ENCODE measurements around the gene MTMR2. TPM values are rescaled to one million over a fixed set of nuclear protein-coding genes. Genes with fewer than 3 reads are reported as not detected.
"Not testable (repeated sequence)": the region's sequence is repeated elsewhere in the genome, so short reads cannot be mapped to it uniquely, and the experiment has no call there.

The MTMR2 gene
- total RNA-seq, 2 experiments from 2014 or later = 36.5 to 39.7 TPM

GRCh38 chr11:95816037-95816436 is 107.9 kb downstream of the MTMR2 start:
- ChIA-PET CTCF (no interaction called here), POLR2A (interaction anchor here (0.7 kb wide), 1 partner anchor 85 kb away, joined by 3 read pairs; no protein-coding TSS in a partner anchor)
- Mint-ChIP-seq H3K36me3 (ENCODE audit: low read depth) (peaks cover 33% of the 10 kb centered on the region), H3K9me3 (no peaks in the 10 kb centered on the region), H3K27me3 (no peaks in the 10 kb centered on the region), H3K4me3 (no peak overlapping the region), H3K4me1 (ENCODE audit: low read depth) (peaks cover 16% of the 10 kb centered on the region), H3K27ac (peak overlapping the region; percentile 23)
- DNase-seq = peak; percentile 9
- intact Hi-C loops (cut with micrococcal nuclease) = no loop called here
- TF ChIP-seq CTCF (IDR thresholded peaks at IDR 0.05) = no peak
- peak; percentile 80 for ATAC-seq

GRCh38 chr11:95811052-95811451 is 112.9 kb downstream of the MTMR2 start:
- DNase-seq; intact Hi-C loops (cut with micrococcal nuclease); ATAC-seq; CTCF ChIA-PET; H3K4me3 Mint-ChIP-seq; H3K27ac Mint-ChIP-seq; H3K27me3 Mint-ChIP-seq; H3K9me3 Mint-ChIP-seq; POLR2A ChIA-PET: not testable (repeated sequence)
- Mint-ChIP-seq H3K4me1 (ENCODE audit: low read depth) (peaks cover 16% of the 10 kb centered on the region), H3K36me3 (ENCODE audit: low read depth) (peaks cover 46% of the 10 kb centered on the region)

GRCh38 chr11:95806464-95806863 is 117.4 kb downstream of the MTMR2 start:
- not testable (repeated sequence) for H3K27ac Mint-ChIP-seq, ATAC-seq

GRCh38 chr11:95805869-95806268 is 118.0 kb downstream of the MTMR2 start:
- no peak overlapping the region for H3K27ac Mint-ChIP-seq
- CTCF ChIA-PET = no interaction called here
- H3K36me3 Mint-ChIP-seq (ENCODE audit: low read depth) = peaks cover 50% of the 10 kb centered on the region

More at GRCh38 chr11:95806464-95806863, 117.4 kb downstream of the MTMR2 start:
- DNase-seq; H3K4me3 Mint-ChIP-seq; POLR2A ChIA-PET; H3K27me3 Mint-ChIP-seq; H3K4me1 Mint-ChIP-seq (ENCODE audit: low read depth); intact Hi-C loops (cut with micrococcal nuclease); H3K9me3 Mint-ChIP-seq: not testable (repeated sequence)
- CTCF ChIA-PET = interaction anchor here (1.0 kb wide), 1 partner anchor 15 kb away, joined by 3 read pairs; no protein-coding TSS in a partner anchor
- peaks cover 49% of the 10 kb centered on the region for H3K36me3 Mint-ChIP-seq (ENCODE audit: low read depth)

GRCh38 chr11:95803973-95804372 is 119.9 kb downstream of the MTMR2 start:
- H3K36me3 Mint-ChIP-seq (ENCODE audit: low read depth) = peaks cover 51% of the 10 kb centered on the region
- H3K27me3 Mint-ChIP-seq = no peaks in the 10 kb centered on the region
- POLR2A ChIA-PET = no interaction called here
- H3K4me1 Mint-ChIP-seq (ENCODE audit: low read depth) = no peaks in the 10 kb centered on the region
- no peak for DNase-seq
- ATAC-seq = no peak
- CTCF ChIA-PET = interaction anchor here (0.7 to 1.4 kb wide), 2 partner anchors 32 to 35 kb away, joined by 3 to 4 read pairs; no protein-coding TSS in a partner anchor
- no peaks in the 10 kb centered on the region for H3K9me3 Mint-ChIP-seq
- intact Hi-C loops (cut with micrococcal nuclease) = no loop called here
- H3K4me3 Mint-ChIP-seq = no peak overlapping the region
- no peak overlapping the region for H3K27ac Mint-ChIP-seq
- no peak for TF ChIP-seq CTCF (IDR thresholded peaks at IDR 0.05)

More at GRCh38 chr11:95805869-95806268, 118.0 kb downstream of the MTMR2 start:
- intact Hi-C loops (cut with micrococcal nuclease) = no loop called here
- ATAC-seq (no peak), DNase-seq (no peak)
- H3K27me3 Mint-ChIP-seq = no peaks in the 10 kb centered on the region
- no peak overlapping the region for H3K4me3 Mint-ChIP-seq
- no peaks in the 10 kb centered on the region for H3K4me1 Mint-ChIP-seq (ENCODE audit: low read depth)
- H3K9me3 Mint-ChIP-seq = peaks cover 8% of the 10 kb centered on the region
- POLR2A ChIA-PET = no interaction called here
- TF ChIP-seq CTCF (IDR thresholded peaks at IDR 0.05) = no peak

GRCh38 chr11:95802806-95803205 is 121.1 kb downstream of the MTMR2 start:
- intact Hi-C loops (cut with micrococcal nuclease) = no loop called here
- Mint-ChIP-seq H3K27ac (no peak overlapping the region), H3K4me1 (ENCODE audit: low read depth) (peaks cover 3% of the 10 kb centered on the region), H3K4me3 (no peak overlapping the region), H3K9me3 (no peaks in the 10 kb centered on the region), H3K36me3 (ENCODE audit: low read depth) (peaks cover 45% of the 10 kb centered on the region), H3K27me3 (no peaks in the 10 kb centered on the region)
- TF ChIP-seq CTCF (IDR thresholded peaks at IDR 0.05) = no peak
- ChIA-PET POLR2A (interaction anchor here (1.8 kb wide), 1 partner anchor 11 kb away, joined by 5 read pairs; no protein-coding TSS in a partner anchor), CTCF (interaction anchor here (1.6 kb wide), 1 partner anchor 10 kb away, joined by 4 read pairs; no protein-coding TSS in a partner anchor)
- ATAC-seq = no peak
- no peak for DNase-seq

All from activated CD8-positive, alpha-beta T cell treated with anti-CD3 and anti-CD28 coated beads for 36 hours (primary cell).